HG02588 (cell line): ENCODE measurements around the gene ZNF827.
A peak's percentile ranks its signal among the peaks of the same experiment; 100 is the strongest.

ENCODE experiments used
- ATAC-seq: cut with Tn5 transposase; IDR thresholded peaks from one replicate; pipeline ENCODE4 v1.9.1; 2021; ENCODE audit warnings: mild to moderate bottlenecking, moderate library complexity; ENCODE audit not compliant: unreplicated experiment

The ZNF827 gene

DNA sequence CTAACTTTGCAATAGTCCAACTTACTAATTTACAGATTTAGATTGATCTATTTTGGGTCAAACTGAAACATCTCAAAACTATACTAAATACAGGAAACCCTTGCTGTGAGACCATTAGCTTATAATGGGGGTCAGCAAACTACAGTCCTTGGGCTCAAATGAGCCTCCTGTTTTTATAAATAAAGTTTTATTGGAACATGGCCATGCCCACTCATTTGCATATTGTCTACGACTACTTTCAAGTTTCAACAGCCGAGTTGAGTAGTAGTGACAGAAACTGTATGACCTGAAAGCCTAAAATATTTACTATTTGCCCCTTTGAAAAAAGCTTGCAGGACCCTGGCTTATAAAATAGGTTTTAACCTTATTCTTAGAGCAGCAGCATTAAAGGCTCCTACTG, 166.3 kb downstream of the ZNF827 start:
- no peak for ATAC-seq

- no peak for ATAC-seq
Measured at GRCh38 chr4:145770124-145770523, 168.5 kb downstream of the ZNF827 start.

- no peak for ATAC-seq
Measured at GRCh38 chr4:145769450-145770037, 169.1 kb downstream of the ZNF827 start.

DNA sequence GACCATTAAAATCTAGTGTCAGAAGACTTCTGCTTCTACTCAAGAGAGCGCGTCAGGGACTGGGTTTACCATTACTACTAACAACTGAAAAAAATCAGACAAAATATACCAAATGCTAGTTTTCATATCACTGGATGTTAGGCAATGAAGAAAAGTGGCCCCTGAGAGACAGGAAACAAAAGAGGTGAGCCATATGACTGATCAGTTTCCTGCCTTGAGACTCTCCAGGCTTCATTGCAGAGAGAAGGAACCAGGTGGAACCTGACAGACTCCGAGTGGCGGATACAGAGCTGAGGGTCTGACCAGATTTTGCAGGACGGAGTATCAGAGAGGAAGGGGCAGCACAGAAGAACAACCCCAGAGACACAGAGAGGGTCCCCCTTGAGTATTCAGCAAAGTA, 172.3 kb downstream of the ZNF827 start:
- no peak for ATAC-seq

DNA sequence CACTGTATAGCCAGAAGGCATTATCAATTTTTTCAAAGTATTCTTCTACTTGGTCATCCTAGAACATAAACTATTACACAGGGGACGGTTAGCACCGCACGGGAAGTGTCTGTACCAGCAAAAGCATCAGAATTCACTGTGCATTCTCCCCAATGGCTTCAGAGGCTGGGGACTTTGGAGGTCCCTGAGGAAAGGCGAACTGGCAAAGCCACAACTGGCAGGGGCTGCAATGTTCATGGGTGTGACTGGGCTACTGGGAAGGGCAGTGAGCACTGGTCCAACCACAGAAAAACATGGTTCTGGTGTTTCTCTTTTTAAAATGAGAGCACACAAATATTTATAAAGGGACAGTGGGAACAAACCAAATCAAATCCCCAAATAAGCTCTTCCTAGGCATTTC, 175.2 kb downstream of the ZNF827 start:
- ATAC-seq: no peak

DNA sequence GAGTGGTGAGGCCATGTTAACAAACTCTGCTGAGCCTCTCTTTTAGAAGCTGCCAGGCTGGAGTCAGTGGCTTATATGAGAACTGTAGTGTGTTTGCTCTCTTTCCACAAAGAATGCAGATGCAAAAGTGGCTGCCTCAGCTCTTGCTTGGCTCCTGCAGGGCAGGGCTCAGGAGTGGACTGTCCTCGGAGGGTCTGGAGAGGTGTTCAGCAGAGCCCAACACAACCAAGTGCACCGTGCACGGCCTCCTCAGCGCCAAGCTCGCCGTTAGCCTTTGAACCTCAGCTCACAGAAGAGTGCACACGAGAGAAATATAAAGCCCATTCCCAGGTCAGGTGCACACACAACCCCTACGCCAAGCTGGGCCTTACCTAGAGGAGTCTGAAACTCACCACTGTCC, 175.9 kb downstream of the ZNF827 start:
- ATAC-seq: no peak

DNA sequence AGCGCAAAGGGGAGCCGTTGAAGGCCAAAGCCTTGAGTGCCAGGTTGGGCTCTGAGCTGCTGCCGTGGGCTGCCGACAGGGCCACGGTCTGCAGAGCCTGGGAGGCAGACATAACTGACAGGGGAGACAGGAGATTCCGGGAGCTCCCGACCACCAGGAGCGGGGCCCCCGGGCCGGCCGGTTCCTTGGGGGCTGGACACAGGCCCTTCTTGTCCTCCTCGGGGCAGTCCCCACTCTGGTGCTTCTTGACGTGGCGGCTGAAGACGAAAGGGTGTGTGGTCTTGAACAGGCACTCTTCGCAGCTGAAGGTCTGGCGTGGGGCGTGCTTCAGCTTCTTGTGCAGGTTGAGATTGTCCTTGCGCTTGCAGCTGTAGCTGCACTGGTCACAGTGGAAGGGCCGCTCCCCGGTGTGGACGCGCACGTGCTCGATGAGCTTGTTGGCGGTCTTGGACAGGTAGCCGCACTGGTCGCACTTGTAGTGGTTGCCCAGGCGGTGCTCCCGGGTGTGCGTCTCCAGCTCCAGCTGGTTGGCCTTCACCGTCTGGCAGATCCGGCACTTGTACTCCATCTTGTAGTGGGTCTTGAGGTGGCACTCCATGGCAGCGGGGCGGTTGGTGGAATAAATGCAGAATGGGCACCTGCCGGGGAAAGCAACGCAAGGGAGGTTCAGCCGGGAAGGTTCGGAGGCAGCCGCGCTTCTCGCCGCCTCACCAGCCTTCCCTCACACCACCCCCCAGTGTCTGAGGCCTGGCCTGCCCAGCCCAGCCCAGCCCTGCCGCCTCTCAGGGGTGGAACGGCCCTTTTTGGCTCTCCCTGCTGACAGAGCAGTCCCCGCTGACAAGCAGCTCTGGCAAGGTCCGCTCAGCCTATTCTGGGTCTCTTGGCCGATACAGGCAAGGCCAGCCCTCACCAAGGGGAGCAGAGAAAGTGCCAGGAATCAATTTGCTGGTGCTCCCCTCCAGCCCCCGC, 177.4 kb downstream of the ZNF827 start:
- ATAC-seq: no peak

DNA sequence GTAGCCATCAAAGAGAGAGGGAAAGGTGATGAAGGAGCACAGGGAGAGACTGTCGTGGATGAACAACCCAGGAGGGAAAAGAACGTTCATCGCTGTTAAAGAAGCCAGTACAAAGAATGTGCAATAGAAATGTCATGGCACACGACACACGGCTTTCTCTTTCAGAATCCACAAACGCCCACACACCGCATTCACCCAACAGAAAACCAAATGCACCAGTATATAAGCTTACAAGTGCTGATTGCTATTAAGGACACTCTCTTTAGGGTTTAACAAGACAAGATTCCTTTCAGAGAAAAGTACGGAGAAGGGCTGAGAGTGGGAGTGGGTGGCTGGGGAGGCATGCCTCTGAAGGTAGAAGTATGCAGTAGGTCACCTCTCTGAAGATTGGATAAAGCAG, 178.4 kb downstream of the ZNF827 start:
- no peak for ATAC-seq

DNA sequence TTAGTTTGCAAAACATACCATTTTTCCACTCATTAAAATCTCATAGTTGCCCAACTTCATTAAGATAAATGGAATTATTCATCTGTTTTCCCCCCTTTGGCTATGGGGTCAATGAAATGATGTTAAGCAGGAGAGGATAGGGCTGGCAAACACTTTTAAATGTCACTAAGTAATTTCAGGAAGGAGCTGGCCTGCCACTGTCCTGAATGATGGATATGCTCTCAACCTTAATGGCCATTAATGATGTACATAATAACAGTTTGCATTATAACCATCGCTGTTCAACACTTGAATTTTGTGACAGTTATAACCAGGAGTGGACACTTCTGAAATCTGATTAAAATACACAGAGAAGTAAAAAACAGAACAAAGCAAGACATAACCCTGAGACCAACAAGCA, 181.4 kb downstream of the ZNF827 start:
- no peak for ATAC-seq

DNA sequence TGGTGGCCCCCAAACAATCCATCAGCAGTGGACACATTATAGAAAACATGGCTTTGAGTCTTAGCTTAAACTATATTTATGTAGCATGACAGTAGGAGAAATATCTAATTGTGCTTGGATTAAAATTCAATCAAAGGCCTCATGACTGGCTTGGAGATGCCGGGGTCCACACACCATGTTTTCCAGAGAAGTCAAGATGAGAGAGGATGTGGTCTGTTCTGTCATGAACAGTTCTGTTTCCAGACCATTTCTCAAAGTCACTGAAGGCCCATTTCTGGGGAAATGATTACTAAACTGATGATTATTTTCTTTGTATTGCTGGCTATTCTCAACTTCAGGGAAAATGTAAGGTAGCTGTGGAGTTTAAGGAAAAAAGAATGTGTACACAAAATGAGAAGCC, 182.4 kb downstream of the ZNF827 start:
- ATAC-seq: no peak

GRCh38 chr4:145755802-145756201, 182.8 kb downstream of the ZNF827 start:
- no peak for ATAC-seq

GRCh38 chr4:145743641-145744040, 195.0 kb downstream of the ZNF827 start:
- no peak for ATAC-seq

GRCh38 chr4:145740806-145741205, 197.8 kb downstream of the ZNF827 start:
- ATAC-seq: no peak

GRCh38 chr4:145739845-145740244, 198.8 kb downstream of the ZNF827 start:
- no peak for ATAC-seq

GRCh38 chr4:145736241-145736831, 202.3 kb downstream of the ZNF827 start:
- no peak for ATAC-seq

DNA sequence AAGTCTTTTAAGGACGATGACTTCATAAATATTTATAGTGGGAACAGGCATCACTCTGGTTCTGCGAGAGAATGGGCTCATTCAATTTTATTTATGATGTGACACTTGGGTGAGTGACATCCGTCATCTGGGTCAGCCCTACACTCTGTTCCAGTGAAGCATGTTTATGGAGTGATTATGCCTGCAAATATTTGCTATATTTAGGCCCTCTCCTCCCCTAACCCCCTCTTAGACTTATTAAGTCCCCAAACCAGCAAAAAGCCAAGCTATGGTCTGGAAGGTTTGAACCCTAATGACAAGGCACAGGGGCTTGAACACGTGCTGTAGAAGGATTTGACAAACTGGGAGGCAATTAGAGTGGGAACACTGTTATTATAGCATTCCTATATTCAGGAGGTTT, 202.8 kb downstream of the ZNF827 start:
- no peak for ATAC-seq

GRCh38 chr4:145735347-145735675, 203.3 kb downstream of the ZNF827 start:
- no peak for ATAC-seq

DNA sequence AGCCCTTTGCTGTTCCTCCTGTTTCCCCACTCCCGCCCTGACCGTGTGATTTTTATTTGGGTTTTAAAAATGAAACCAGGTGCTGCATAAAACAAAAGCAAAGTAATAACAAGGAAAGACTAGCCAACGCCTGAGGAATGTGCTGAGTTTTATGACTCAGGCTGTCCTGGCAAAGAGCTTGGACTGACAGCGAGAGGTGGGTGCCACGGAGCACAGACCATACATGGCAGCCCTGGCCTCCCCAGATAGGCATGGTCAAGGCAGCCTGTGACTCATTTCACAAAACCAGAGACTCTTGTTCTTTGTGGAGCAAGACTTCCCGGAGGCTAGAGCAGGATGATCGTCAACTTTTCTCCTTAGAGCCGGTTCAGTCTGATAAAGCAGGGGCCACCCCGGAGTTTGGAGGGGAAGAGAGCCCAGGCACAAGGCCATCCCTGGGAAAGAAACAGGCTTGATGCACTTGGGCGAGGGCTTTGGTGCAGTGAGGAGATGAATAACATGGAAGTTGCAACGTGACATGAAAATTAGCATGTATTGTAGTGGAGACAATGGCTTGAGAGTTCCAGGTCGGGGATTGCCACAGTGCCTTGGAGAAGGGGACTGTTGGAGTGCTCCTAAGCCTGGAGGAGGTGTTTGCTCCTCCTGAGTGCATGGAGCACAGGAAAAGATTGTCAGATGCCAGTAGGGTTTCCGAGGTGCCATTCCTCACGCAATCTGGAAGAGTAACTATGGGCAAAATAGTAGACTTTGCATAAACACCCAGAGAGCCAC, 203.9 kb downstream of the ZNF827 start:
- no peak for ATAC-seq

DNA sequence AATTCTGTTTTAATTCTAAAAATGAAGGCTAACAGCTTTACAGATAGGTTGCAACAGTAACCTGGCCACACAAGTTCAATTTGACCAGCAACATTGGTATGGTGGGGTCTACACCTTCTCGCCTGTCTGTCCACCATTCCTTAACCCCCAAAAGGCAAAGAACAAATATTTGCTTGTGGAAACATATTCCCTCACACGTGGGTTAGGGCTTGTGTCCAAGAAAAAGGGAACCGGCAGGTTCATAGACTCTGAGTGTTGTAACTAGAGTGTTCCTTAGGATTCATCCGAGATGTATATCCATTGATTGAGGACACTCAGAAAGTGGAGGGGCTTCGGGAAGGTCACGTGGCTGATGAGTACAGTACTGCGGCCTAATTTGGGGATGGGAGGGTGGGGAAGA, 204.6 kb downstream of the ZNF827 start:
- no peak for ATAC-seq

DNA sequence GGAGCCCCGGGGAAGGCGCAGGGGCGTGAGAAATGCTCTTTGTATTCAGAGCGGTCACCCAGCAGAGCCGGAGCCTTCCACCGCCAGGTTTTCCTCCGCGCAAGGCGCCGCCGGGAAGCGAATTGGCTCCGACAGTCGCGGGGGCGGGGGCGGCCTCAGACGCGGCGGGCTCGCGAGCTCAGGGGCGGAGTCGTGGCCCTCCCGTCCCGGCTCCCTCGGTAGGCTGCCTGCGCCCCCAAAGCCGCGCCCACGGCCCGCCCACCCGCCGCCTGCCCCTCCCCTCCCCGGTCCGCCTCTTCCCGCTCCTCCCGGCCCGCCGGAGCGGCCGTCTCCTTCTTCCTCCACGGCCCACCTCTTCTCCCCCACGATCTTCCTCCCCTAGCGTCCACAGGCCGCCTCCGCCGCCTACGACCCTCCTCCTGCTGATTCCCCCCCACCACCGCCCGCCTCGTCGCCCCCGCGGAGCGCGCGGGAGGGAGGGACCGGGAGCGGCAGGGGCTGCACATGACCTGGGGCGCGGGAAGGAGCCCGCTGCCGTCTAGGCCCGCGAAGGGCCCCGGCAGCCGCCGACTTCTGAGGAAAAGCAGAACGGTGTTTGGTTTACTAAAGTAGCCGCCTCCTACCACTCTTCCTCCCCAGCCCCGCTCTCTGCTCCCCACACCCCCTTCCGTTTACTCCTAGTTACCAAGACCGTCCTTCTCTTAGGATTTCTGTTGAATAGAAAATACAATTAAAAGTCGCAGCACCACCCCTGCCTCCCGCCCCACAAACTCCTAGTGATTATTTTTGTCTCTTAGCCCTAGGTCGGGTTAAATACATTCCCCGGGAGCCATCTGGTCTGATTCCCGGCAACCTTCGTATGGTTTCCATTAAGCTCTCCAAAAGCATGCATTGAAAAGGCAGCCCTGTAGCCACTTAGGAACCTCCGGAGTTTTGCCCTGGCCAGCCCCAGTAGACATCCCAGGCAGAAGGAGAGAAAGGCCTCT, 205.4 kb downstream of the ZNF827 start:
- peak; percentile 83 for ATAC-seq
